GM10266 (cell line): Measurements from ENCODE around the gene BCKDHB.

ENCODE experiments used
- DNase-seq: peaks from one replicate; pipeline ENCODE4 v3.0.0; 2012; ENCODE audit errors: extremely low spot score
- CTCF ChIP-seq: IDR thresholded peaks from 2 replicates; pipeline ENCODE4 v1.5.1; 2012; ENCODE audit warnings: mild to moderate bottlenecking, low read depth; ENCODE audit not compliant: control insufficient read depth, insufficient read depth; ENCODE audit errors: missing control alignments

The BCKDHB gene

GRCh38 chr6:80348263-80348662 lies 241.8 kb downstream of the BCKDHB start:
- TF ChIP-seq CTCF, result no peak
- DNase-seq, result no peak

- DNase-seq, result no peak
- no peak for TF ChIP-seq CTCF
Measured at GRCh38 chr6:80356000-80356399, 249.5 kb downstream of the BCKDHB start.

GRCh38 chr6:80356545-80356944 lies 250.1 kb downstream of the BCKDHB start:
- no peak for TF ChIP-seq CTCF
- DNase-seq, result no peak

GRCh38 chr6:80357081-80357480 lies 250.6 kb downstream of the BCKDHB start:
- no peak for DNase-seq
- no peak for TF ChIP-seq CTCF

- no peak for DNase-seq
- no peak for TF ChIP-seq CTCF
Measured at GRCh38 chr6:80357674-80358073, 251.2 kb downstream of the BCKDHB start.

GRCh38 chr6:80363501-80364122 lies 257.1 kb downstream of the BCKDHB start:
- no peak for TF ChIP-seq CTCF
- no peak for DNase-seq

- no peak for TF ChIP-seq CTCF
- no peak for DNase-seq
Measured at GRCh38 chr6:80364149-80364548, 257.7 kb downstream of the BCKDHB start.
